DMS114 treated with DMSO at 0.1 percent for 48 hours (cell line): ENCODE results near the gene GTF2H4.
"Not testable (repeated sequence)": the region's sequence is repeated elsewhere in the genome, so short reads cannot be mapped to it uniquely, and the experiment has no call there.

ENCODE experiments used
- DNase-seq: peaks from one replicate; lab custom pipeline; 2025; ENCODE audit not compliant: unreplicated experiment; lab: John Stamatoyannopoulos, UW

GTF2H4 gene

GRCh38 chr6:30894381-30894780, 13.6 kb upstream of the GTF2H4 start:
- DNase-seq = no peak

DNA sequence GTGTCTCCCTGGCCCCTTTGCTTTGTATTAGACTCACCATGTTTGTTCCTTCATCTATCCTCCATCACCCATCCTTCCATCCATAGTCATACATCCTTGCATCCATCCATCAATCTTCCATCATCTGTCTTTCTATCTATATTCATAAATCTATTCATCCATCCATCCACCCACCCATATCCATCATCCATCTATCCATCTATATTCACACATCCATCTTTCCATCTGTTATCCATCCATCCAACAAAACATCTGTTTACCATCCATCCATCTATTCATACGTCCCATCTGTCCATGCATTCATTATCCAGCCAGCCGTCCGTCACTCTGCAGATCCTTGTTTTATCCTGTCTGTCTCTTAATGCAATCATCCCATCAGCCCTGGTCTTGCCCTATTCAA, 13.1 kb upstream of the GTF2H4 start:
- no peak for DNase-seq

- DNase-seq = no peak
Measured at GRCh38 chr6:30895343-30895742, 12.7 kb upstream of the GTF2H4 start.

- no peak for DNase-seq
Measured at GRCh38 chr6:30896541-30896940, 11.5 kb upstream of the GTF2H4 start.

GRCh38 chr6:30897882-30898281, 10.1 kb upstream of the GTF2H4 start:
- no peak for DNase-seq

- DNase-seq = no peak
Measured at GRCh38 chr6:30898750-30899360, 9.2 kb upstream of the GTF2H4 start.

DNA sequence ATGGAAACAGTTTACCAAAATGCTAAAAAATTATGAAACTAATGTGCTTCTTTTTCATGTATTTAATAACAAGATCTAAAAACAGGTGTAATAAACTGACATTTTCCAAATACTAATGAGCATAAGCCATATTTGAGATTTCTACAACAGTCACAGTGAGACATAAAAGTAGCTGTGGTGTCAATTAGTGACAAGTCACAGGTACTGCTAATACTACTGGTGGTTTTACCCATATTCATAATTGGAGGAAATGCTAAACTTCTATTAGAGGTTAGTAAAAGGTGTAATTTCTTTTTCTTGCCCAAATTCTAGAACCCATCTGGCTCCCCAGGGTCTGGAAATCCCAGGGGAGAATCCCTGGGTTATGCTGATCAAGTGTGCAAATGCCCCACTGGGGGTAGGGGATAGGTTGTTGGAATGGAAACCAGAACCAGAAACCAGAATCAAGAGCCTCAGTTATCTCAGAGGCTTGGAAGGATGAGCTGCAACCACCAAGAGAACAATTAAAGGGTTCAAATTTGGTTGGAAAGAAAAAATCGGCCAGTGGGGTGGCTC, 7.1 kb upstream of the GTF2H4 start:
- DNase-seq = no peak

GRCh38 chr6:30901436-30901835, 6.6 kb upstream of the GTF2H4 start:
- no peak for DNase-seq

DNA sequence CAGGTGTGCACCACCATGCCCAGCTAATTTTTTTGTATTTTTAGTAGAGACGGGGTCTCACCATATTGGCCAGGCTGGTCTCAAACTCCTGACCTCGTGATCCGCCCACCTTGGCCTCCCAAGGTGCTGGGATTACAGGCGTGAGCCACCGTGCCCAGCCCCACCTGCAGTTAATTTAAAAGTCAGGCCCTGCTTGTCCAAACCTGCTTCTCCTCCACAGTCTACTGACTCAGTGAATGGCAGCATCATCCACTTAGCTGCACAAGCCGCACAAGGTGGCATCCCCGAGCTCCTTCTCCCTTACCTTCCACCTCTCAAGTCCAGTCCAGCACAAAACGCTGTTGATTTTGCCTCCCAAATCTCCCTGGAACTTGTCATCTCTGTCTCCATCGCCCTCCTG, 5.8 kb upstream of the GTF2H4 start:
- not testable (repeated sequence) for DNase-seq

- no peak for DNase-seq
Measured at GRCh38 chr6:30902709-30903108, 5.3 kb upstream of the GTF2H4 start.

GRCh38 chr6:30903236-30903635, 4.8 kb upstream of the GTF2H4 start:
- no peak for DNase-seq

GRCh38 chr6:30907290-30907757, 683 bp upstream of the GTF2H4 start:
- not testable (repeated sequence) for DNase-seq

DNA sequence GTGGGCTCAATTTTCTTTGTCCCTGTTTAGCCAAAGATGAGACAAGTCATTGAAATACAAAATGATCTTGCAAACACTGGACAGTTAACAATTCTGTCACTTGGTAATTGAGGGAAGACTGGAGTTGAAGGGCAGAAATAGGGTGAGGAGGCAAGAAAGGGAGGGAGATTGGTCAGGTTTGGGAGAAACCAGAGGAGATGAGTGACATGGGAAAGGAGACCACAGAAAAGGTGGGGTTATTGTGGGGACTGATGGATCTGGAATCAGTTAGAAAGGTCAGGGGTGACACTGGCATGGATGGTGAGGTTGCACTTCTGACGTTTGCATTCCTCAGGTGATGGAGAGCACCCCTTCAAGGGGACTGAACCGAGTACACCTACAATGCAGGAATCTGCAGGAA, 693 bp downstream of the GTF2H4 start:
- no peak for DNase-seq

- DNase-seq = not testable (repeated sequence)
Measured at GRCh38 chr6:30910473-30910872, 2.5 kb downstream of the GTF2H4 start.

- no peak for DNase-seq
Measured at GRCh38 chr6:30912746-30913520, 4.9 kb downstream of the GTF2H4 start.

GRCh38 chr6:30913721-30914075, 5.7 kb downstream of the GTF2H4 start:
- no peak for DNase-seq

DNA sequence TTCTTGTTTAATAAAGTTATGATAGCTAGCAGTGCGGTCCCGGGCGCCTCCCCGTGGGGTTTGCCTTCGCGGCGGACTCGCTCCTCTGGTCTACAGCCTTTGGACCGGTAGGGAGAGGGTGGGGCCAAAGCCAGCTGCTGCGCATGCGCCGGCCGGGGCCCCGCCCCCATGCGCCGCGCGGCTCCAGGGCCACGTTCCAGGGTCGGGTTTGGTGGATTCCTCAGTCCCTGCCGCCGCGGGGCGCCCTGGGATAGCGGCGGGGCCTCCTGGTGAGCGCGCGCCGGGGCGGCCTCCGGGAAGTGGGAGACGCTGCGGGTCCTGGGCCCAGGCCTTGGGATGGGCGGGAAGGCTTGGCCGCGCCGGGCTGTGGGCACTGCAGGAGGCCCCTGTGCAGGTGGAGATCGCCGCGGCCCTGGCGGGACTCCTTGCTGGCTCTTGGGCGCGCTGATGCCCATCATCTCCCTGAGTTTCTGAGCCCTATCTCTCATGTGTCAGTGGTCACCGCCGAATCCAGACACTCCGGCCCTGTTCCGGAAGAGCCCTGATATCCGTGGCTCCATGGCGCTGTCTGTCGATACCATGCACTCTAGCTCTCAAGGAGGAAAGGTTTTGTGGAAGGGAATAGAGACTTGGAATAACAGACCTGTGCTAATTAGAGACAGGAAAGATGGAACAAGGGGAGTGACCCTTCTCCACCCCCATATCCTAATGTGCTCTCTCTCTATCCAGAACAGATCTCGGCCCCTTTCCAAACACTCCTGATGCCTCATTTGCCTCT, 6.3 kb downstream of the GTF2H4 start, which contains the start of gene VARS2:
VARS2 (plus strand) TSS at position 163 of the 778 bp plus-strand sequence; CDS start at position 762, 599 bp downstream.
- peak; percentile 75 for DNase-seq

DNA sequence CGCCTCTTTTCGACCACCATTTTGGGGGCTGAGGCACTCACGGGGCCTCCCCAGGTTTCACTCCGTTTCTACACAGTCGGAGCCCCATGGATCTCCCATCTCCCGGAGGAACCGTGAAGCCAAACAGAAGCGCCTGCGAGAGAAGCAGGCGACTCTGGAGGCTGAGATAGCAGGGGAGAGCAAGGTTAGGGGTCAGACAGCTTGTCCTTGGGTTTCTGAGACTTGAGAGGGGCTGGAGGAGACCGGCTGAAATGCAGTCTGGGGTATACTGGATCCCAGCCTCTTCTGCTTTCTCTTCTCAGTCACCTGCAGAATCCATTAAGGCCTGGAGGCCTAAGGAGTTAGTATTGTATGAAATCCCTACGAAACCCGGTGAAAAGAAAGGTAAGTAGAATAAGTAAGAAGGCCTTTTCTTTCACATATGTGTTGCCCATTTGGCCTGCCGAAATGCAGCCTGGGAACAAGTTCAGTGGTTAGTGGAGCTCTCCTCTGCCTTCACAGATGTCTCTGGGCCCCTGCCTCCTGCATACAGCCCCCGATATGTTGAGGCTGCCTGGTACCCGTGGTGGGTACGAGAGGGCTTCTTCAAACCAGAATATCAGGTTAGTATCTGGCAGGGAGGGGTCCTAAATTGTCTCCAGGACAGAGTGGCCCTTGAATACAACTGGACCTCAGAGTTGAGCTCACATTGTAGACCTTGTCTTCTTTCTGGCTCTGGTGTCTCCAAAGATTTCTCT, 7.0 kb downstream of the GTF2H4 start:
- no peak for DNase-seq

DNA sequence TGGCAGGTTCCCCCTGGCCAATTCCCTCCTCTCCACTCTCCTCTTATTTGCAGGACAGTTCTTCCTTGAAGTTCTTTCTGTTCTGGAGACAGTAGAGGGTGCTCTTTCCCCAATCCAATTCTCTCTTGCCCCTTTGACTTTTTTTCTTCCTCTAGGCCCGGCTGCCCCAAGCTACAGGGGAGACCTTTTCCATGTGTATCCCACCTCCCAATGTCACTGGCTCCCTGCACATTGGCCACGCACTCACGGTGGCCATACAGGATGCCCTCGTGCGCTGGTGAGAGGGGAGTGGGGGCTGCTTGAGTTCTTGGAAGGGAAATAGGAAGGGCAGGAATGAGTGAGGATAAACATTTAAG, 7.6 kb downstream of the GTF2H4 start:
- peak; percentile 79 for DNase-seq

GRCh38 chr6:30917041-30917440, 9.0 kb downstream of the GTF2H4 start:
- DNase-seq = no peak

DNA sequence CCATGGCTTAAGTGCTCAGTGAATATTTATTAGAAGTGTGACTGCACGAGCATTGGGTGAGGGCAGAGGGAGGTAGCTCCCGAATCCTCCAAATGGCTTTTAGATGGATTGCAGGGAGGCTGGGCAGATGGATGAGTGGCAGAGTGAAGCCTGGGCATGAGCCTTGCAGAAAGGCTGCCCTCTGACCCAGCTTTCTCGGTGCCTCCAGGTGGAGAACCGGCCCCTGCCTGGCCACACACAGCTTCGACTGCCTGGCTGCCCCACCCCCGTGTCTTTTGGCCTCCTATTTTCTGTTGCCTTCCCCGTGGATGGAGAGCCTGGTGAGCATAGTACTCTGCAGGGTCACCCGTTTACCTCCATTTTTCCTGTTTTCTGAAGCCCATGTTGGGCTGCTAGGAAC, 9.5 kb downstream of the GTF2H4 start:
- no peak for DNase-seq
